Stimulated activated CD4-positive, alpha-beta T cell treated with anti-CD3 and anti-CD28 coated beads, Interleukin-1b, Interleukin-23, amount 100 ng/mL, for 24 hours (primary cell): Measurements from ENCODE around the gene PFDN6.
A peak's percentile ranks its signal among the peaks of the same experiment; 100 is the strongest.

Experiments
- DNase-seq, 4 experiments: peaks; one replicate each; pipeline ENCODE4 v3.0.0-alpha.2; 2020; ENCODE audit warnings: low read depth in 4 of 4, low spot score in 1 of 4

The PFDN6 gene

GRCh38 chr6:33315793-33316602, 26.6 kb downstream of the PFDN6 start:
- DNase-seq = no peak

DNA sequence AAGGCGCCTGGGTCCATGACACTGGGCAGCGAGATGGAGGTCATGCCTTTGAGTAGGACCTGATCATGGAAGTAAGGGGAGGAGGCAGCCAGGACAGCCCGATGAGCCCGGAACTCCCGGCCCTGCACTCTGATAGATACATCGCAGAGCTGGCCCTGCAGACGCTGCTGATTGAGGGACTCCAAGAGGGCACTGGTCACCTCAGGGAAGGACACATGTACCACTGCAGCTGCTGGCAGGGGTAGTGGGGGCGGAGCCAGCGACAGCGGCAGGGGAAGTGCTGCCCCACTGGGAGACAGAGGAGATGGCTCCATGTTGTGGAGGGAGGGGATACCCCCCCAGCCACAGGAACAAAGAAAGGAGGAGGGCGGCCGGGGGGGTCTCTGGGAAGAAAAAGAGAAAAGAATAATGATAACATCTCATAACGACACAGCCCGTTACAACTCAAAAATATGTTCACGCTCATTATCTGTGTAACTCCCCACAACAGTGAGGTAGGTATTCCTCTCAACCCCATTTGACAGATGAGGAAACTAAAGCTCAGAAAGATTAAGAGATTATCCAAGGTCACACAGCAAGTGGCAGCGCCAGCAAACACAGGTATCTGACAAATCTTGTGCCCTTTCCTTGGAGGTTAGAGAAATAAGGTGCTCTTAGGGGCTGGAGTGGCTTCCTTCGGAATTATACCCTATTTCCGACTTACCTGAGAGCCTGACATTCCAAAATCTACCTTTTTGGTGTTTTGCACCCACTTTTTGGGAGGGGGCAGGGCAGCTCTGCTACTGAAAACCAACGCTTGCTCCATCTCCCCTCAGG, 27.4 kb downstream of the PFDN6 start:
- DNase-seq = no peak

DNA sequence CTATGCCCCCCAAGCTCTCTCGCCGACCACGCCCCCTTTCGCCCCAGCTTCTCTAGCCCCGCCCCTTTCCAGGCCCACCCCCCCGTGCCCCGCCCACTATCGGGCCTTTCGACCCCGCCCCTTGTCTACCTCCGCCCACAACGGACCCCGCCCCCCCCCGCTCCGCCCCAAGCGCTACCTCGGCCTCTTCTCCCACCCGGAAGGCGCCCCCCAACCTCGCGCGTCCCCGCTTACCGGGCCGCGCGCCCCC, 27.9 kb downstream of the PFDN6 start:
- peak in 1 of 4 experiments; percentile 61 for DNase-seq

DNA sequence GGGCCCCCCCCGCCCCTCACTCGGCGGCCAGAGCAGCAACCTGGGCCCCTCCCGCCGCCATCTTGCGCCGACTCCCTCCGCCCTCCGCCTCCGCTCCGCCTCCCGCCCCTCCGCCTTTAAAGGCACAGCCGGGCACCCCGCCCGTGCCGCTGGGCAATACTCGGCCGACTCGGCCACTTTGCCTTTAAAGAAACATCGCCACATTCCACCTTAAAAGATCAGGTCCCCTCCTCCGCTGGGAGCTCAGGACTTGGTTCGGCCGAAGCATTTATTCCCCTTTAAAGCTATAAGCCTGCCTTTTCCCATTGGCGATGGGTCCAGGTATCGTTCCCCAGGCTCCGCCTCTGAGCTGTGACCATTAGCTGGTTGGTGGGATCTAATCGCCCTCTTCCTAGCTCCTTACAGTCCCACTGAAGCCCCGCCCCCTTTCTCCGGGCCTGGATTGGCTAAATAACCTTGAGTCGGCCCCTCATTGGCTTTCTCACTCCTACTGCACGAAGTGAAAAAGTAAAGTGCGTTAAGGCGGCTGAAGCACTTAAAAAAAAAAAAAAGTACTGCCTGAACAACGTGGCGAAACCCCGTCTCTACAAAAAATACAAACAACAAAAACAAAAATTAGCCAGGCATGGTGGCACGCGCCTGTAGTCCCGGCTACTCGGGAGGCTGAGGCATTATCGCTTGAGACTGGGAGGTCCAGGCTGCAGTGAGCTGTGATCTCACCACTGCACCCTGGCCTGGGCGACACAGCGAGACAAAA, 28.4 kb downstream of the PFDN6 start, which contains the start of gene ZBTB22:
Gene ZBTB22, minus strand, starts transcription at position 76 of the 757 bp plus-strand sequence. CDS start 828 bp downstream, outside the sequence.
- DNase-seq = peak; percentile 90 to 97 (median 96)

DNA sequence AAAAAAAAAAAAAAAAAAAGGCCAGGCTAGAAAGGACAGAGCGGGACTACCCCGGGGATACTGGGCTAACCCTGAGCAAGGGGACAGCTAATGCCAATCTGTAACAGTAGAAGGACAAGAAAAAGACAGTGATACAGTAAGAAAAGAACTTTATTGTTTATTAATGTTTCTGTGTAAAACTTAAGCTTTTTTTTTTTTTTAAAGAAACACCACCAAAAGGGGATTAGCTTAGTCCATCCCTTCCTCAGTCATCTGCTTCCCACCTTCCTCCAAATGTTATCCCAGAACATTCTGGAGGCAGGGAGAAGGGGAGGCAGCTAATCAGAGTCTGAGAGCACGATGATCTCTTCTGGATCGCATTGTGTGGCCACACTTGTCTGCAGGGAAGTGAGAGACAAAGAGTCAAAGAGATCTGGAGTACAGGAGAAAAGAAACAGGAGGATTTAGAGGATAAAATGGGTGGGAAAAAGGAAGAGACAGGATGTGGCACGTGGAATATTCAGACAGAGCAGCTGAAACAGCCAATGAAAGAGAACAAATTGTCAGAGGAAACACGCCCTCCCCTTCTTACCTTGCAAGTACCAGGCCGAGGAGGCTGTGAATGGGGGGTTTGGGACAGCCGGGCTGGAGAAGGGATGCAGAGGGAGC, 29.1 kb downstream of the PFDN6 start:
- no peak for DNase-seq

DNA sequence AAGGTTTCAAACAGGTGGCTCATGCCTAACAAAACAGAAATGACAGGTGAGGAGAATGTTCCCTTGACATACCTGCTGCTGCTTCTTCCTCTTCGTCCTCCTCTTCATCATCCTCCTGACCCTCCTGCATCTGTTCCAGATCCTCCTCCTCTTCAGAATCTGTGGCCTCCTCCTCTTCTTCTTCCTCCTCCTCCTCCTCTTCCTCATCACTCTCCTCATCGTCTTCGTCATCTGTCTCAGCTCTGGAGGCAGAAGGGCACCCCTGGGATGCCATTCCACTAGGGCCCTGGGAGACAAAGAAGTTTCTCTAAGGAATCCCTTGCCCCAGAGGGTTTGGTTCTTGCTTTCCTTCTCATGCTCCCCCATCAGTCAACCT, 30.5 kb downstream of the PFDN6 start:
- no peak for DNase-seq

DNA sequence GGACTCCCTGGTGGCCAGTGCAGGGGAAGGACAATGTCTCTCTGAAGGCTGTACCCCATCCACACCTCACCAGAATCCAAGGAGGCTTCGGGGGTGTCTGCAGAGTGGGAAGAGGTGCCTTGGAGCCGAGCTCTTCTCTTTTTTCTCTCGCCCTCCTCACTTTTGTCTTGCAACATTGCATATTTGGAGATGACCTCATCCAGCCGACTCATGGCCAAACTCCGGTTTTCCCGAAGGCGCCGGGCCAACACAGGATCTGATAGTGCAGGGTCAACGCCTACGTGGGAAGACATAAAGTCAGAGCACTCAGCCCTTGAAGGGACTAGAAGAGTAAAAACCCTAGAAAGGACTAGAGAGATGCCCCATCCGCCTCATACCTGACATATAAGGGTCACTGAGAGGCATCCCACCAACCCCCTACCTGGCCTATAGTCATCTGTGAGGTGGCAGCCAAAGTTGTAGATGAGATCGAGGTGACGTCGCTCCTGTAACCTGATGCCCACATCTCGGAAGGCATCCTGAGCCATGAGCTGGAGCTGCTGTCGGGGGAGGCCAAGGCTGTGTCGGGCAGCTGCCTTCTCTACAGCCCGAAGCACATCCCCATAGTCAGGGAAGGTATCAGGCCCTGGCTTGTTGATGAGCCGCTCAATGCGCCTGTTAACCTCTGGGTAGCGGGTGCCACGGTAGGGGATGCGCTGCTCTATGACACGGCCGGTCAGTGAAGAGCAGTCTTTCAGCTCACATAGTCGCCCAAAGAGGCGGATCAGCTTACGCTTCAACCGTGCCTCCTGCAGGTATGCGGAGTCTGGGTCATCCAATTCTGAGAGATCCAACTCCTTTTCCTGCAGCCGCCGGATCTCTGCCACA, 31.1 kb downstream of the PFDN6 start:
- no peak for DNase-seq

DNA sequence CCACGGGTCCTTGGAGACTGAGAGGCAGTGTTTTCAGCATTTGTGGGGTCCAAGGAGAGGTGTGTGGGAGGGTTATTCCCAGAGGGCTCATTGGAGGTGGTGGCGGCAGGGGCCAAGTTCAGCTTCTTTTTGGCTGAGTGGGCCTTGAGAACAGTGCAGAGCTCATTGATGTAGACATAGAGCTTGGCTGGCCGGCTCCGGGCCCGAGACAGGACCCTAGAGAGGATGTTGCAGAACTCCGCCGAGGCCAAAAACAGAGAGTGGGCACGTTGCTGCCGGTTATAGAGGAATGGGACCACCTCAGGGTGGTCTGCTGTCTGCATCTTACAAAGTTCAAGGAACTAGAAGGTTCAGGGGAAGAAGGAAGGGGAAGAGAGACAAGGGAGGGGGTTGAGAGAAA, 31.8 kb downstream of the PFDN6 start:
- DNase-seq = no peak

- no peak for DNase-seq
Measured at GRCh38 chr6:33323623-33323948, 34.2 kb downstream of the PFDN6 start.

GRCh38 chr6:33324125-33324524, 34.7 kb downstream of the PFDN6 start:
- no peak for DNase-seq

GRCh38 chr6:33329058-33329457, 39.7 kb downstream of the PFDN6 start:
- no peak for DNase-seq

GRCh38 chr6:33330736-33331135, 41.3 kb downstream of the PFDN6 start:
- no peak for DNase-seq

DNA sequence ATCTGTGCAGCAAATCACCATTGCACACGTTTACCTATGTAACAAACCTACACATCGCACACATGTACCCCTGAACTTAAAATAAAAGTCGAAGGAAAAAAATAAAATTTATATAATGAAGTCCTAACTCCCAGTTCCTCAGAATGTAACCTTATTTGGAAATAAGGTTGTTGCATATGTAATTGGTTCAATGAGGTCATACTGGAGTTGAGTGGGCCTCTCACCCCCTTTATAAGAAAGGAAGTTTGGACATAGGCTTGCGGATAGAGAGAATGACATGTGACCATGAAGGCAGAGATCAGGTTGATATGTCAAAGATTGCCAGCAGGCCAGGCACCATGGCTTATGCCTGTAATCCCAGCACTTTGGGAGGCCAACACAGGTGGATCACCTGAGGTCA, 44.3 kb downstream of the PFDN6 start:
- DNase-seq = no peak

DNA sequence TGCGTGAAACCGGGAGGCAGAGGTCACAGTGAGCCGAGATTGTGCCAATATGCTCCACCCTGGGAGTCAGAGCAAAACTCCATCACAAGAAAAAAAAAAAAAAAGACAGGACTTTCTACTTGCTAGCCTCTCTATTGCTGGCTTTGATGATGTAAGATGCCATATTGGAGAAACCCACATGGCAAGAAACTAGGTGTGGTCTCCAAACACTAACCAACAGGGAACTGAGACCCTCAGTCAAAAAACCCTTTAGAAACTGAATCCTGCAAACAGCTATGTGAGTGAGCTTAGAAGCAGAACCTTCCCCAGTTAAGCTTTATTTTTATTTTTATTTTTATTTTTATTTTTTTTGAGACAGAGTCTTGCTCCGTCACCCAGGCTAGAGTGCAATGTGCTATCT, 46.5 kb downstream of the PFDN6 start:
- DNase-seq = no peak

GRCh38 chr6:33336495-33336894, 47.1 kb downstream of the PFDN6 start:
- DNase-seq = no peak

- DNase-seq = no peak
Measured at GRCh38 chr6:33339193-33339592, 49.8 kb downstream of the PFDN6 start.
